Urothelium cell line (cell line): Measurements from ENCODE around the gene GTF3C4.

Experiments used
- DNase-seq: peaks from one replicate; pipeline ENCODE4 v3.0.0; 2011; ENCODE audit warnings: low spot score, mixed read lengths
- FAIRE-seq: peaks from 2 replicates; lab custom pipeline; 2011; peaks lifted over from hg19 to GRCh38; lab: Jason Lieb, UNC

Gene GTF3C4

DNA sequence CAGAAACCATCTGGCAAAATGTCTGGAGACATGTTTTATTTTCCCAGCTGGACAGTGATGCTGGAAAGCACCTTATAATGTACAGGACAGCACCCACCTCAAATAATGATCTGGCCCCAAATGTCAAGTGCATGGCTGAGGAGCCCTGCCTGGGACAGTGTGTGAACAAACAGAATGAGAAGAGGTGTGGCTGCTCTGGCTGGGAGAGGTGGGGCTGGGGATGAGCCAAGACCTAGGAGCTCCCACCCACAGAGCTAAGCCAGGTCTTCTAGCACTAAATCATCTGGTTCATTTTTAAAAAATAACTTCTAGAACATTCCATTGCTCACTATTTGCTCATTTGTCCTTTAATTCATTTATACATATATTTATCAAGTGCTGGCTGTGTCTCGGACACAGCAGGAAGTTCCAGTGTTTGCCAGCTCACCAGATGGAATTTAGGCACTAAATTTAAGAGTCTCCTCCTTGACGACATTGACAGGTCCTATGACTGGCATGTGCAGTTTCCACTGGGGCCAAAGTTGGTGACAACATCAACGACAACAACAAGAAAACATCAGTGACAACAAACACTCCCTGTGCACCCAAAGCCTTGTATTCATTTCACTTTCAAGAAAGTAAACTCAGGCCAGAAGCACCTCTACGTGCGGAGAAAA is 59.1 kb downstream of the GTF3C4 start:
- no peak for FAIRE-seq

GRCh38 chr9:132730054-132731033 is 60.1 kb downstream of the GTF3C4 start:
- FAIRE-seq (no peak), DNase-seq (no peak)

More for the DNA sequence above, 59.1 kb downstream of the GTF3C4 start:
- no peak for DNase-seq

DNA sequence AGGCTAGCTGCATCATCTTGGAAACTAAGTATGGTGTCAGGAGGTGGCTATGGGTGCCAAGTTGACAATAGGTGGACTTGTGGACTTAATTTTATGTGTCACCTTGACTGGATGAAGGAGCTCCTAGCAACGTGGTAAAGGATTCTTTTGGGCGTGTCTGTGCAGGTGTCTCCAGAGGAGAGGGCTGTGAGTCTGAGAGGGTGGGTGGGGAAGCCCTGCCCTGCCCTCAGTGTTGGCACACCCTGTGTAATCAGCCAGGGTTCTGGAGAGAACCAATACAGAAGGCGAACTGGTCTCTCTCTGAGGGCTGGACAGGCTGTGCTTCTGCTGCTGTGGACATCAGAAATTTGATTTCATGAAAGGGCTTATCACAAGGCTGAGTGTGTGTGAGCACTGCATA is 61.0 kb downstream of the GTF3C4 start:
- DNase-seq (no peak), FAIRE-seq (no peak)

- no peak for DNase-seq
Measured at GRCh38 chr9:132732326-132733259, 62.3 kb downstream of the GTF3C4 start.

GRCh38 chr9:132733260-132733815 is 63.1 kb downstream of the GTF3C4 start:
- no peak for DNase-seq
- FAIRE-seq = no peak

More at GRCh38 chr9:132732326-132733259, 62.3 kb downstream of the GTF3C4 start:
- no peak for FAIRE-seq

DNA sequence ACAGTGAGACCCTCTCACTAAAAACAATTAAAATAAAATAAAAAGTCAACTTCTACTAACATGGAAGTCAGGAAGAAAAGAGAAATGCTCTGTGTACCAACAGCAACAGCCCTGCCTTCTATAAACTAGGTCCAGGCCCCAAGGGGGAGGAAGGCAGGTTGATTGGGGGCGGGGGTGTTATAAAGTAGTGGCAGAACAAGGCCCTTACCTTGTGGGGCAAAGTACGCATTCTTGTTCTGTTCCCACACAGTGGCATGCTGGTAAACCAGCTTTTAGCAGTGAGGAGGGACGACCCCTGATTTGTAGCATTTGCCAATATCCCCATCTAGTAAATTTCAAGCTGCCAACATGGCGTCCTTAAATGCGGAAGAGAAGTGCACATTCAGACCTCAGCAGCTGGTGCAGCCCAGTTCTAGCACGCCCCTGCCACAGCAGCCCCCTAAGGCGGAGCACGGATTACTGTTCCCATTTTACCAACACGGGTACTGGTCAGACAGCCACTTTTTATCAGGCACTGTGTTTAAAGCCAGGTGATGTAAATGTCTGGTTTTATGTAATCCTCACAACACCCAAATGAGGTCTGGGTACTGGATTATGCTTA is 69.5 kb downstream of the GTF3C4 start:
- no peak for DNase-seq
- no peak for FAIRE-seq

- DNase-seq = no peak
- FAIRE-seq = no peak
Measured at GRCh38 chr9:132740526-132741309, 70.5 kb downstream of the GTF3C4 start.

GRCh38 chr9:132742821-132743311 is 72.6 kb downstream of the GTF3C4 start:
- DNase-seq = no peak
- no peak for FAIRE-seq

DNA sequence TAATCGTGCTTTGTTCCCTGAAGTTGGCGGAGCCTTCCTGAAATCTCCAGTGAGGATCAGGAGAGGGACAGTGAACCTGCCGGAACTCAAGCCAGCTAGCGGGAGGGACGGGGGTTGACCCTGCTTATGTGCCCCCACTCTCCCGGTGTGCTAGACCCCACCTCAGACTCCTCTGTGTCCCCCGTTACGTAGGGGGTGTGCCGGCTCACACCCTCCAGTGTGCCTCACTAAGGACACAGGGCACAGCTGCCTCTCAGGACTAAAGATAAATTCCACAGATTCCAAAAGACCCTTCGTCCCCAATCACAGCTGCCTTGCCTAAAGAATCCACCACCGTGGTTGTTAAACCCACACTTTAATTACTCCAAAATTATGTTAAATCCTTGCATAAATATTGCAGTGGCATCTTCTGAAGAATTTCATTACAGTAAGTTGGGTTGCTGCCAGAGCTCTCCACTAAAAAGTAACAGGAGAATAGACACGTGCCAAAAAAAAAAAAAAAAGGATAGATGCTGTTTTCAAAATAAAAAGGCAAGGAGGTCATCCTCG is 73.7 kb downstream of the GTF3C4 start:
- no peak for FAIRE-seq
- DNase-seq = no peak
